HG03095 (cell line): ENCODE results near the gene KHDC3L.
"Not testable (repeated sequence)": the region's sequence is repeated elsewhere in the genome, so short reads cannot be mapped to it uniquely, and the experiment has no call there.

Source experiments
- ATAC-seq: cut with Tn5 transposase; IDR thresholded peaks from one replicate; pipeline ENCODE4 v1.9.1; 2021; ENCODE audit warnings: moderate library complexity; ENCODE audit not compliant: unreplicated experiment

Gene KHDC3L

GRCh38 chr6:73369157-73369556 lies 6.7 kb downstream of the KHDC3L start:
- ATAC-seq = no peak

DNA sequence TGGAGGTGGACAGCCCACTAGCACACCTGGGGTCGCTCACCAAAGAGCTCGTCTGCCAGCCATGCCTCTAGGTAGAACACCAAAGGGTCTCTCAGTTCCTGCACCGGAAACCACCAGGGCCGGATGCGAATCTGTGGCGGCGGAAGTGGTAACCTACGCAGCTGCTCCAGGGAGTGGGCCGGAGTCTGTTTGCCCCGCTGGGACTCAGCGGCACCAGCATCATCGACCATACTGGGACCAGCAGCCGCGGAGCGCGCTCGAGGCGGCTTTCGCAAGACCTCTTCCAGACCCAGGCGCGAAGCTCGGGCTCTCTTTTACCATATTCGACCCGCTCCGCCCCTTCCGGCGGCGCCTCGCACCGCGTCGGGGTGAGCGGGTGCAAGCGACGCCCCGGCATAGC lies 7.1 kb downstream of the KHDC3L start, which contains the start of gene OOEP:
Gene OOEP, minus strand, starts transcription at position 335 of the 400 bp plus-strand sequence. Its CDS starts 105 bp downstream, at position 230.
- ATAC-seq = no peak

- ATAC-seq = no peak
These were observed 9.5 kb downstream of the KHDC3L start for GRCh38 chr6:73371984-73372383.

DNA sequence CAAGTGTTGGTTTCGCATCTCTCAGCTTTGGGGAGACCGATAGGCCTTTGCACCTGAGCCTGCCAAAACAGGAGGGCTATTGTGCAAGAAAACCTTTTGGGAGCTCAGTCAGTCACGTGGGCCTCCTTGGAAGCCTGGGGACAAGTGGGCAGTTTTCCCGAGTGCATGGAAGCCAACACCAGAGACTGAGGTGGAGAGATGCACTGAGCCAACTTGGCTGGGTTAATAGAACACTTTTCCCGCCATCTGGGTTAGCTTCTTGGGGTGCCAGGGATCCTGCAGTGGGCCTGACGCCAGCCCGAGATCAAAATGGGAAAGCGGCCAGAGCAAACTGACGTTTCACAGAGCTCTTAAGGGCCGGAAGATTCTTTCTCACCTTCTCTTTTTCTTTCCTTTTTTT lies 10.1 kb downstream of the KHDC3L start:
- no peak for ATAC-seq

DNA sequence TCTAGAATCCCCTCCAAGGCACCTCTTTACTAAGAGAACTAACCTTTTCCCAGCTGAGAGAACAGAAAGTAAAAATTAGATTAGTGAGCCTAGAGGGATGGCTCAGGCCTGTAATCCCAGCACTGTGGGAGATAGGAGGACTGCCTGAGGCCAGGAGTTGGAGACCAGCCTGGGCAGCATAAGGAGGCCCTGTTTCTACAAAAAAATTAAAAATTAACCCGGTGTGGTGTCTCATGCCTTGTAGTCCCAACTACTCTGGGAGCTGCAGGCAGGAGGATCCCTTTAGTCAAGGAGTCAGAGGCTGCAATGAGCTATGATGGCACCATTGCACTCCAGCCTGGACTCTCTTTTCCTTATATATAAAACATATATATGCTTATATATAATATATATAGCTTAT lies 12.8 kb downstream of the KHDC3L start:
- ATAC-seq = no peak

DNA sequence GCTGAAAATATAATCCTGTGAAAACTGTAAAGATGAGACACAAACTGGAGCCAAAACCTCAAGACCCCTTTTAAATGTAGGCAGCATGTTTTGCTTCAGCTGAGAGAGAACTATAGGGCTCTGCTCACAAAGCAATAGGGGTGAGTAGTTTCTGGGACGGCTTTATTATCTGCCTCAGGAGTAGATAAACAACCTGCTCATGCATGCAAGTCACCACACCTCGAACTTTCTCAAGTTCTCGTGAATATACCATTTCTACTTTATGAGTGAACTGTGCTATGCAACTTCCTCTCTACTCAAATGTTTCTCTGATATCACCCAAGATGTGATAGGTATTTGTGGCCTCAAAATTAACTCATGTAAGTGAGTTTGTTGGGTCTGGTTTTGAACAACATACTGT lies 14.8 kb downstream of the KHDC3L start:
- ATAC-seq = no peak

GRCh38 chr6:73381531-73381930 lies 19.1 kb downstream of the KHDC3L start:
- ATAC-seq = not testable (repeated sequence)

- ATAC-seq = no peak
These were observed 20.1 kb downstream of the KHDC3L start for GRCh38 chr6:73382462-73383113.

- peak; percentile 8 for ATAC-seq
These were observed 26.0 kb downstream of the KHDC3L start for GRCh38 chr6:73388433-73388799.

GRCh38 chr6:73388800-73389512 lies 26.5 kb downstream of the KHDC3L start:
- peak; percentile 80 for ATAC-seq

DNA sequence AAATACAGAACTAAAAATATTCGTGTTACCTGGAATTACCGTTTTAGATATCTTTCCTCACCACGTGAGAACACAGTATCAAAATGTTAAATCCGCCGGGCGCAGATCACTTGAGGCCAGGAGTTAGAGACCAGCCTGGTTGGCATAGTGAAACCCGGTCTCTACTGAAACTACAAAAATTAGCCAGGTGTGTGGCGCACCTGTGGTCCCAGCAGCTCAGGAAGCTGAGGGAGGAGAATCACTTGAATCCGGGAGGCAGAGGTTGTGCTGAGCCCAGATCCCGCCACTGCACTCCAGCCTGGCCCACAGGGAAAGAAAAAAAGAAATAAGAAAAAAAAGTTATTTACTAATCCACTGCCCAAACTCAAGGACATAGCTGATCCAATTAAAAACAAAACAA lies 27.4 kb downstream of the KHDC3L start:
- ATAC-seq = no peak

DNA sequence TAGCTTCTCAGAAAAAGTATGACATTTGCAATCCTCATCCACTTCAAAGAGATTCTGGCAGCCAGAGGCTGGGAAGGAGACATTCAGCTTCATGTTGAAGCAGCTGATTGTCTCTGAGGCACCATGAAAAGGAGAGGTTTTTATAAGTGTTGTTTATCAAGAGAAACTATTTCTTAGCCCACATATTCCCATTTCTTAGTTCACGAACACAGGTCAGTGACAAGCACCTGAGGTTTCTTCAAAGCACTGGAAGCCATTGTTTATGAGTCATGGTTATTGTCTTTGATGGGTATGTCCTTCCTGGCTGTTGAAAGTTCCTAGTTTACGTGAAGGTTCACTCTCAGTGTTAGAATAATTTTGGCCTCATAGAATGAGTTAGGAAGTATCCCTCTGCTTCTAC lies 29.2 kb downstream of the KHDC3L start:
- ATAC-seq = no peak

DNA sequence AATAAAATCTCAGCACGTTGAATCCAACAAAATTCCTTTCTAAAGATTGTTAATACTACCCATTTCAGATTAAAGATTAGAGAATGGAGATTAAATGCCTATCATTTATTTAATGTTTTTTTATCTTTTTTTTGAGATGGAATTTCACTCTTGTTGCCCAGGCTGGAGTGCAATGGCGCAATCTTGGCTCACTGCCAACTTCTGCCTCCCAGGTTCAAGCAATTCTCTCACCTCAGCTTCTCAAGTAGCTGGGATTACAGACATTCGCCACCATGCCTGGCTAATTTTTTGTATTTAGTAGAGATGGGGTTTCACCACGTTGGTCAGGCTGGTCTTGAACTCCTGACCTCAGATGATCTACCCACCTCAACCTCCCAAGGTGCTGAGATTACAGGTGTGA lies 29.7 kb downstream of the KHDC3L start:
- ATAC-seq = not testable (repeated sequence)

DNA sequence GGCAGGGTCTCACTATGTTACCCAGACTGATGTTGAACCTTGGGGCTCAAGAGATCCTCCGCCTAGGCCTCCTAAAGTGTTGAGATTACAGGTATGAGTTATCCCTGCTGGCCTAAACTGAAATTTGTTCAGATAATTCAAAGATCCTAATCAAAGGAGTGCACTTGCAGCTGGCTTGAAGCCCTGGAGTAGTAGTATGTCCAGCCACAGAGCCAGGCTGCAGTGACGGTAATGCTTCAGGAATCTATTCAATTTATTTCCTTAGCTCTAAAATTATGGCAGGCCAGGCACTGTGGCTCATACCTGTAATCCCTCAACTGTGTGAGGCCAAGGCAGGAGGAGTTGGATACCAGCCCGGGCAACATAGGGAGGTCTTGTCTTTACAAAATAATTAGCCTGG lies 30.8 kb downstream of the KHDC3L start:
- ATAC-seq = no peak

DNA sequence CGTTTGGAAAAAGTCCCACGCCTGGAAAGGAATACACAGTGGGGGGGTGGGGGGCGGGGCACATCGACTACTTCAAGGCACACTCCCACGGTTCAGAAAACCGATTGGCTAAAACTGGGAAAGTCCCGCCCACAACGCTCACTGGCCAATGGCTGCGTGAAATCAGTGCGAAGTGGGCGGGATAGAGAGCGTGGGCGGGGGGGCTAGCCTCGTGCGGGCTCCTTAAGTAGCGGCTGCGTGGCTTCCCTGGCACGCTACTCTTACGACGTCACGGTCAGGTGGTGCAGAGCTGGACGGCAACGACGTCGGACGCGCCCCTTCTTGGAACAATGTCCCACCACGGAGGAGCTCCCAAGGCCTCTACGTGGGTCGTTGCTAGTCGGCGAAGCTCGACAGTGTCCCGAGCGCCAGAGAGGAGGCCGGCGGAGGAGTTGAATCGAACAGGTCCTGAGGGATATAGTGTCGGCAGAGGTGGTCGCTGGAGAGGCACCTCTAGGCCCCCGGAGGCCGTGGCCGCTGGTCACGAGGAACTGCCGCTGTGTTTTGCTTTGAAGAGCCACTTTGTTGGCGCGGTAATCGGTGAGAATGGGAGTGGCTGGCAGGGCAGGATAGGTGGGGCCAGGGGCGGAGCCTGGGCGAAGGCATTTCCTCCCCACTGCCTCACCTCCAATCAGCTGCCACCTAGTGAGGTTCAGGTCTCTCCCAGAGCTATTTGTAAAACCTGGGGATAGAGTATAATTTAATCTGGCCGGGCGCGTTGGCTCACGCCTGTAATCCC lies 32.3 kb downstream of the KHDC3L start, which contains the start of gene DDX43:
Gene DDX43, plus strand, starts transcription at position 252 of the 778 bp plus-strand sequence. Its CDS starts 78 bp downstream, at position 330.
- ATAC-seq = no peak

DNA sequence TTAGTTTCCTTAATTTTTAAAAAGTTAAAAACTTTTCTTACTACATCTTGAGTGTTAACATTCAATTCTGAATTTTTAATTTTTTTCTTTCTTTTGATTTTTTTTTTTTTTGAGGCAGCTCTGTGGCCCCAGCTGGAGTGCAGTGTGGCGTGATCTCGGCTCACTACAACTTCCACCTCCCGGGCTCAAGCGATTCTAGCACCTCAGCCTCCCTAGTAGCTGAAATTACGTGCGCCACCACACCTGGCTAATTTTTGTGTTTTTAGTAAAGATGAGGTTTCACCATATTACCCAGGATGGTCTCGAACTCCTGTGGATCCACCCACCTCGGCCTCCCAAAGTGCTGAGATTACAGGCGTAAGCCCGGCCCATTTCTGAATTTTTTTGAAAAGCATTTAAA lies 33.4 kb downstream of the KHDC3L start:
- ATAC-seq = no peak

DNA sequence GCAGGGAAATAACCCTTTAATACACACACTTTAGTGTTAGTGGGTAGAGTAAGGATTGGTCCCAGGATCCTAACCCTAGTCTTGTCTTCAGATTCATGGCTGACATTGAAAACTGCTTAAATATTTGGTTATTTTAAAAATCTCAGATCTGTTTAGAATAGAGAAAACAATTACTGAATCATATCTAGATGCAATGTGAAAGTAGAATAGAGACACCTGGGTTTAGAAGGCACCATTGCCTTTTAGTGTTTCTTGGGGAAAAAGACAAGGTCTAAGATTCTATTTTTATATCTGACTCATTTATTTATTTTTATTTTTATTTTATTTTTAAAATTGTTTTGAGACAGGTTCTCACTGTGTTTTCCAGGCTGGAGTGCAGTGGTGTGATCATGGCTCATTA lies 38.2 kb downstream of the KHDC3L start:
- ATAC-seq = no peak

DNA sequence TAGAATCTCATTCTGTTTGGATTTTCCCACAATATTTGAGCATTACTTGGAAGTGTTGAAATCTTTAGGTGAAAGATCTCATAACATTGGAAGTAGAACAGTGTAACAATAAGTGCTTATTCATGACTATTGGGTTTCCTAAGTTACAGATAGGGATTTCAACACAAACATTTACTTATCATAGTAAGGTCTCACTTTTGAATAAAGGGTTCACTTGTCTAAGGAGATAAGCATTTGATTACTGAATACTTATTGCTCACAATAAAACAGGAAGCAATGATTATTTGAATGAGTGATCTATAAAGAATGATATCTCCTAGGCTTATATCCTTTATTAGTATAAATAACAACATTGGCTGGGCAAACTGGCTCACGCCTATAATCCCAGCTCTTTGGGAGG lies 46.9 kb downstream of the KHDC3L start:
- ATAC-seq = no peak

DNA sequence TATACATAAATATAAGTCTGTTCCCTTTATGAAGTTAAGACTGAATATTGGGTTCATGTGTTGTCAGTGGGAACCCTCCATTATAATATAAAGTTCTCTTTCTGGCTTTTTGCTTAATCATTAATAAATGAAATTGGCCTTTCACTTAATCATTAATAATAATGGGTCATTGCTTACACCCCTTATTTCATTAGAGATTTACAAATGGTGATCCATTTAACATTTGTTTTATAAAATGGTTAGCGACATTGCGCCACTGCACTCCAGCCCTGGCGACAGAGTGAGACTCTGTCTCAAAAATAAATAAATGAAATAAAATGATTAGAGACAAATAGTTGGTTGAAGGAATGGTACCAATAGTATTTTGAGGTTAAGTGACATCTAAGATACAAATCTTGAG lies 50.6 kb downstream of the KHDC3L start:
- ATAC-seq = no peak
